ENCODE results near the gene OTOG. TPM values are rescaled to one million over a fixed set of nuclear protein-coding genes. Genes with fewer than 3 reads are reported as not detected.

OTOG gene
- total and polyA plus RNA-seq, 7 donors: under 0.01 TPM; not detected in 5

DNA sequence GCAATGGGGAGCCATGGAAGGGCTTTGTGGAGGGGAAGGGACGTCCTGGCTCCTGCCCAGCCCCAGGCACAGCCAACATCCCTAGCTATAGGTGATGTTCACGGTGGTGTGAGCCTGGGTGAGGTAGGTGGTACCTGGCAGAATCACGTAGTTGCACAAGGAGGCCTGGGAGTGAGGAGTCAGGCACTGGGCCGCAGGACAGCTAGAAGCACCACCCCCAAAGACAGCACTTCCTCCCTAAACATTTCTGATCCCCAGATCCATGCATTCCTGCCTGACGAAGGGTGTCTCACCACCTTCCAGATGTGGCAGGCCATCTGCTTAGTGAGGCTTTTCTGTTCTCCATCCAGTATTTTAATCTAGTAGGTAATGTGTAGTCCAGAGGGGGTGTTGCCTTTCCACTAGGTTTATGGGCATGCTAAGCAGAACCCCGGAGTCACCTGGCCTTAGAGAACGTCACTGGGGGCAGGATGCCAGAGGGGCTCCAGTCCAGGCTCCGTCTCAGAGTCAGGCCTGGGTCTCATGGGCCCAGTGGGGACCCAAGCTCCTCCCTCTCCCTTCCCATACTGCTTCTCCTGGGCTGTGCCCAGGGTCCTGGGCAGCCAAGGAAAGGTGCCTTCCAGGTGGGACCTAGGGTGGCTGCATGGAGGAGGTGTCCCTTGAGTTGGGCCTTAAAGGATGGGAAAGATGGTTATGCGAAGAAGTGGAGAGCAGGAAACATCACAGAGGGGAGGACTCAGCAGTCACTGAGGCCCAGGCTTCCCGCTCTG, 56.2 kb downstream of the OTOG start:
- Histone ChIP-seq H3K36me3 (no peaks in the 10 kb centered on the region), H3K27me3 (no peaks in the 10 kb centered on the region), H3K4me1 (no peaks in the 10 kb centered on the region), H3K9me3 (no peaks in the 10 kb centered on the region), H3K27ac (no peak overlapping the region), H3K4me3 (no peak overlapping the region)
- intact Hi-C loops (cut with DNase I): no loop called here
- no peak for DNase-seq
- TF ChIP-seq EP300 (IDR thresholded peaks at IDR 0.05) (no peak), POLR2AphosphoS5 (IDR thresholded peaks at IDR 0.05) (no peak)
- 63 to 77% methylated on average over 10 of the region's 10 CpGs for WGBS, 2 donors

- 60 to 73% methylated on average over 13 of the region's 13 CpGs for WGBS, 2 donors
- TF ChIP-seq POLR2A (IDR thresholded peaks at IDR 0.05) (no peak), EP300 (IDR thresholded peaks at IDR 0.05) (no peak), POLR2AphosphoS5 (IDR thresholded peaks at IDR 0.05) (no peak), CTCF (IDR thresholded peaks at IDR 0.05) (no peak)
- H3K9me3 ChIP-seq: no peaks in the 10 kb centered on the region
- no peak overlapping the region for H3K4me3 ChIP-seq
- no peak for DNase-seq
- H3K36me3 ChIP-seq: no peaks in the 10 kb centered on the region
- no peak overlapping the region for H3K27ac ChIP-seq
- H3K27me3 ChIP-seq: no peaks in the 10 kb centered on the region
- H3K4me1 ChIP-seq: no peaks in the 10 kb centered on the region
- intact Hi-C loops (cut with DNase I): no loop called here
Measured at GRCh38 chr11:17604201-17604914, 57.3 kb downstream of the OTOG start.

DNA sequence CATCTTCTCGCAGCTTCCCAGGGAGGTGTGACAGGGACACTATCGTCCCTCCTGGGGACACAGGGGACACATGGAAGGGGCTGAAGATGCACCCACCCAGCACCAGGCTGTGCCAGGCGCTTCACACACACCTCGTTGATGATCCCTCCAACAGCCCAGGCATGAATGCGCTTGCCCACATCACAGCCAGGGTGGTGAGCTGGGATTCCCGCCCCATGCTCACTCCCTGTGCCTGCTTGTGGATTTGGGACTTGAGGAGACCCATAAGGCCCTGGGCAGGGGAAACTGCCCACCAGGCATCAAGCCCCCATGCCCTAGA, 57.8 kb downstream of the OTOG start:
- H3K27me3 ChIP-seq: no peaks in the 10 kb centered on the region
- H3K9me3 ChIP-seq: no peaks in the 10 kb centered on the region
- H3K27ac ChIP-seq: no peak overlapping the region
- no peak for TF ChIP-seq POLR2A (IDR thresholded peaks at IDR 0.05)
- no peak for TF ChIP-seq EP300 (IDR thresholded peaks at IDR 0.05)
- TF ChIP-seq POLR2AphosphoS5 (IDR thresholded peaks at IDR 0.05): no peak
- no peak for TF ChIP-seq CTCF (IDR thresholded peaks at IDR 0.05)
- DNase-seq: no peak
- intact Hi-C loops (cut with DNase I): no loop called here
- no peaks in the 10 kb centered on the region for H3K4me1 ChIP-seq
- H3K36me3 ChIP-seq: no peaks in the 10 kb centered on the region
- WGBS, 2 donors: 75 to 76% methylated on average over 6 of the region's 6 CpGs
- no peak overlapping the region for H3K4me3 ChIP-seq

GRCh38 chr11:17605651-17606122, 58.6 kb downstream of the OTOG start:
- intact Hi-C loops (cut with DNase I): no loop called here
- 85 to 86% methylated on average over 17 of the region's 17 CpGs for WGBS, 2 donors
- H3K36me3 ChIP-seq: no peaks in the 10 kb centered on the region
- H3K4me1 ChIP-seq: no peaks in the 10 kb centered on the region
- DNase-seq: no peak
- TF ChIP-seq CTCF (IDR thresholded peaks at IDR 0.05): no peak
- TF ChIP-seq EP300 (IDR thresholded peaks at IDR 0.05): no peak
- no peak for TF ChIP-seq POLR2A (IDR thresholded peaks at IDR 0.05)
- TF ChIP-seq POLR2AphosphoS5 (IDR thresholded peaks at IDR 0.05): no peak
- H3K27ac ChIP-seq: no peak overlapping the region
- H3K9me3 ChIP-seq: no peaks in the 10 kb centered on the region
- no peaks in the 10 kb centered on the region for H3K27me3 ChIP-seq
- no peak overlapping the region for H3K4me3 ChIP-seq

DNA sequence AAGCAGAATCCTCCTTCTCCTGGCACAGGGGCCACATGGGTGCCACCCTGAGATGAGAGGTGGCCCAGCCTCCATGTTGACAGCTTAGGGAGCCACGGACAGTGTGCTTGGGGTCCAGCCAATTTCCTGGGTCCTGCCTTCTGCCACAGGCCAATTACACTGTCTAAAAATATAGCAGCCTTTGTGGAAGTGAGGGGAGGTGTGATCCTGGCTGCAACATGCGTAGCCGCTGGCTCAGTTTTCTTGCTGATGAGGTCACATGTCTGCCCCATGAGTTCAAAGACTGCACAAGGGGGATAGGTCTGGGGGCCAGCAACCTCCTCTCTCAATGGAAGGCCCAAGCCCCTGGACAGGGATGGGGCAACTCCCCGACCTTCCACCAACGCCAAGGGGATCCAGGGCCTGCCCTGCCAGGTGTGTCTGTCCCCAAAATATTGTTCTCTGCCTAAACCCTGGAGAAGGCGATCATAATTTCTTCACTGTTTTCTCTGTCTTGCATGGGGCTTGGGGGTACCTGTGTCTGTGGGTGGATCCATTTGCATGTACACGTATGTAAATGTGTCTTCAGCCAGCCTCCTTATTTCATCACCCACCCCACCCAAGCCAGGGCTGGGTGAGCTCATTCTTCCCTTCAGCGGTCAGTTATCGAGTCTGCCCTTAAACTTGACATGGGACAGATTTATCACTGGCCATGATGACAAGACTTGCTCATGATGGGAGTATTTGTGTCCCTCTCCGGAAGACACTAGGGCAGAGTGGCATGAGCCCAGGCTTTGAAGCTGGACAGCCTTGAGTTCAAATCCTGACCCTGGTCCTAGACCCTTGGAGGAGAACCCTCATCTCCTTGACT, 59.4 kb downstream of the OTOG start:
- intact Hi-C loops (cut with DNase I): no loop called here
- no peak for TF ChIP-seq POLR2A (IDR thresholded peaks at IDR 0.05)
- TF ChIP-seq EP300 (IDR thresholded peaks at IDR 0.05): no peak
- TF ChIP-seq POLR2AphosphoS5 (IDR thresholded peaks at IDR 0.05): no peak
- no peak for TF ChIP-seq CTCF (IDR thresholded peaks at IDR 0.05)
- WGBS, 2 donors: 65 to 78% methylated on average over 10 of the region's 10 CpGs

More for the DNA sequence above, 59.4 kb downstream of the OTOG start:
- DNase-seq: no peak
- no peak overlapping the region for H3K4me3 ChIP-seq
- no peaks in the 10 kb centered on the region for H3K36me3 ChIP-seq
- H3K27ac ChIP-seq: no peak overlapping the region
- no peaks in the 10 kb centered on the region for H3K27me3 ChIP-seq
- no peaks in the 10 kb centered on the region for H3K9me3 ChIP-seq
- H3K4me1 ChIP-seq: no peaks in the 10 kb centered on the region
